ENCODE measurements around the gene DNTTIP2.

DNA sequence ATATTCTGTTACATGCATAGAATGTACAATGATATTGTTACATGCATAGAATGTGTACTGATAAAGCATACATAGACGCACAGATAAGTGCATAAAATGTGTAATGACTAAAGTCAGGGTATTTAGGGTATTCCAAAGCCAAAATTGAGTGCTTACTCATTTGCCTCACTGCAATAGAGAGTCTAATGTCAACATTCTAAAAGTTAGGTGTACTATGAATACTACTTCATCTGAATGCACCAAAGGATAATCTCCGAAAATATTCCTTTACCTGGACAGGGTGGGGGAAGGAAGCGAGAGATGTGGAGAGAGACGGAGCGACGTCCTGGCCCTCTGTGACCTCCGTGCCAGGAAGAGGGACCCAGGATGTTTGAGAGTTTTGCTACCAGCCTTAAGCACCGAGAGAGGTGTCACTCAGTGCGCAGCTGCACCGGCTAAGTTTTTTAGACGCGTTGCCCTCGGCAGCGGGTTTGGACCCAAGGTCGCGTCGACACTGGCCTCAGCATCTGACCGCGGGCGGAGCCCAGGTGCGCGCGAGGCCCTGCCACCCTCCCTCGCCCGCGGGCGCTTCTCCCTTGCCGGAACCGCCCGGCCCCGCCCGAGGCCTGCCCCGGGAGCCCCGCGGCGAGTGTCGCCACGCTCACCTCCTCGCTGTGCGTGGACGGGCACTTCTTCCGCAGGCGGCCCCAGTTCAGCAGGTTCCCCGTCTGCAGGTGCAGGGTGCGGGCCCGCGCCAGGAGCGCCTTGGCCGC, 29.6 kb upstream of the DNTTIP2 start:
- TF ChIP-seq, protein P1, sequence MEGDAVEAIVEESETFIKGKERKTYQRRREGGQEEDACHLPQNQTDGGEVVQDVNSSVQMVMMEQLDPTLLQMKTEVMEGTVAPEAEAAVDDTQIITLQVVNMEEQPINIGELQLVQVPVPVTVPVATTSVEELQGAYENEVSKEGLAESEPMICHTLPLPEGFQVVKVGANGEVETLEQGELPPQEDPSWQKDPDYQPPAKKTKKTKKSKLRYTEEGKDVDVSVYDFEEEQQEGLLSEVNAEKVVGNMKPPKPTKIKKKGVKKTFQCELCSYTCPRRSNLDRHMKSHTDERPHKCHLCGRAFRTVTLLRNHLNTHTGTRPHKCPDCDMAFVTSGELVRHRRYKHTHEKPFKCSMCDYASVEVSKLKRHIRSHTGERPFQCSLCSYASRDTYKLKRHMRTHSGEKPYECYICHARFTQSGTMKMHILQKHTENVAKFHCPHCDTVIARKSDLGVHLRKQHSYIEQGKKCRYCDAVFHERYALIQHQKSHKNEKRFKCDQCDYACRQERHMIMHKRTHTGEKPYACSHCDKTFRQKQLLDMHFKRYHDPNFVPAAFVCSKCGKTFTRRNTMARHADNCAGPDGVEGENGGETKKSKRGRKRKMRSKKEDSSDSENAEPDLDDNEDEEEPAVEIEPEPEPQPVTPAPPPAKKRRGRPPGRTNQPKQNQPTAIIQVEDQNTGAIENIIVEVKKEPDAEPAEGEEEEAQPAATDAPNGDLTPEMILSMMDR (IDR thresholded peaks at IDR 0.05): no peak
- TF ChIP-seq TCF7L2 (IDR thresholded peaks at IDR 0.05; ENCODE audit: low read depth, low read length) (no peak), POLR2AphosphoS5 (IDR thresholded peaks at IDR 0.05; ENCODE audit: low read depth, low read length) (no peak), SIN3A (IDR thresholded peaks at IDR 0.05; ENCODE audit: borderline replicate concordance, insufficient read depth, low read depth, low read length) (no peak)
- TF ChIP-seq, protein P2, sequence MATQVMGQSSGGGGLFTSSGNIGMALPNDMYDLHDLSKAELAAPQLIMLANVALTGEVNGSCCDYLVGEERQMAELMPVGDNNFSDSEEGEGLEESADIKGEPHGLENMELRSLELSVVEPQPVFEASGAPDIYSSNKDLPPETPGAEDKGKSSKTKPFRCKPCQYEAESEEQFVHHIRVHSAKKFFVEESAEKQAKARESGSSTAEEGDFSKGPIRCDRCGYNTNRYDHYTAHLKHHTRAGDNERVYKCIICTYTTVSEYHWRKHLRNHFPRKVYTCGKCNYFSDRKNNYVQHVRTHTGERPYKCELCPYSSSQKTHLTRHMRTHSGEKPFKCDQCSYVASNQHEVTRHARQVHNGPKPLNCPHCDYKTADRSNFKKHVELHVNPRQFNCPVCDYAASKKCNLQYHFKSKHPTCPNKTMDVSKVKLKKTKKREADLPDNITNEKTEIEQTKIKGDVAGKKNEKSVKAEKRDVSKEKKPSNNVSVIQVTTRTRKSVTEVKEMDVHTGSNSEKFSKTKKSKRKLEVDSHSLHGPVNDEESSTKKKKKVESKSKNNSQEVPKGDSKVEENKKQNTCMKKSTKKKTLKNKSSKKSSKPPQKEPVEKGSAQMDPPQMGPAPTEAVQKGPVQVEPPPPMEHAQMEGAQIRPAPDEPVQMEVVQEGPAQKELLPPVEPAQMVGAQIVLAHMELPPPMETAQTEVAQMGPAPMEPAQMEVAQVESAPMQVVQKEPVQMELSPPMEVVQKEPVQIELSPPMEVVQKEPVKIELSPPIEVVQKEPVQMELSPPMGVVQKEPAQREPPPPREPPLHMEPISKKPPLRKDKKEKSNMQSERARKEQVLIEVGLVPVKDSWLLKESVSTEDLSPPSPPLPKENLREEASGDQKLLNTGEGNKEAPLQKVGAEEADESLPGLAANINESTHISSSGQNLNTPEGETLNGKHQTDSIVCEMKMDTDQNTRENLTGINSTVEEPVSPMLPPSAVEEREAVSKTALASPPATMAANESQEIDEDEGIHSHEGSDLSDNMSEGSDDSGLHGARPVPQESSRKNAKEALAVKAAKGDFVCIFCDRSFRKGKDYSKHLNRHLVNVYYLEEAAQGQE (IDR thresholded peaks at IDR 0.05; ENCODE audit: insufficient read depth in 1 of 2, low read depth in 2 of 2, low read length in 1 of 2): no peak
